GM18870 (cell line): ENCODE data around the gene TRIM41.
"Not testable (repeated sequence)": the region's sequence is repeated elsewhere in the genome, so short reads cannot be mapped to it uniquely, and the experiment has no call there.

Experiments used
- ATAC-seq: cut with Tn5 transposase; IDR thresholded peaks from one replicate; pipeline ENCODE4 v1.9.1; 2021; ENCODE audit warnings: moderate library complexity; ENCODE audit not compliant: unreplicated experiment

The TRIM41 gene

GRCh38 chr5:181246276-181247049, 23.4 kb downstream of the TRIM41 start:
- no peak for ATAC-seq

GRCh38 chr5:181248277-181248676, 25.2 kb downstream of the TRIM41 start:
- no peak for ATAC-seq

- no peak for ATAC-seq
These were observed 32.2 kb downstream of the TRIM41 start for GRCh38 chr5:181255276-181255675.

GRCh38 chr5:181255836-181256578, 32.9 kb downstream of the TRIM41 start:
- ATAC-seq = no peak

- ATAC-seq = no peak
These were observed 35.5 kb downstream of the TRIM41 start for GRCh38 chr5:181258576-181258975.

GRCh38 chr5:181259283-181259682, 36.2 kb downstream of the TRIM41 start:
- ATAC-seq = no peak

GRCh38 chr5:181259974-181260719, 37.1 kb downstream of the TRIM41 start:
- no peak for ATAC-seq

- peak; percentile 58 for ATAC-seq
These were observed 37.7 kb downstream of the TRIM41 start, which contains the start of gene TRIM52 for GRCh38 chr5:181260720-181261319. Gene TRIM52, minus strand, starts transcription at chr5:181261143. Its CDS starts 330 bp downstream, at chr5:181260813.

- peak; percentile 45 for ATAC-seq
These were observed 38.4 kb downstream of the TRIM41 start for GRCh38 chr5:181261320-181262049.

- no peak for ATAC-seq
These were observed 40.6 kb downstream of the TRIM41 start for GRCh38 chr5:181263633-181264032.

- no peak for ATAC-seq
These were observed 42.1 kb downstream of the TRIM41 start for GRCh38 chr5:181265092-181265671.

- not testable (repeated sequence) for ATAC-seq
These were observed 44.3 kb downstream of the TRIM41 start for GRCh38 chr5:181267291-181267904.

GRCh38 chr5:181267907-181268306, 44.8 kb downstream of the TRIM41 start:
- not testable (repeated sequence) for ATAC-seq

GRCh38 chr5:181271081-181271480, 48.0 kb downstream of the TRIM41 start:
- ATAC-seq = no peak

- not testable (repeated sequence) for ATAC-seq
These were observed 50.3 kb downstream of the TRIM41 start for GRCh38 chr5:181273433-181273744.

GRCh38 chr5:181280251-181280762, 57.2 kb downstream of the TRIM41 start:
- ATAC-seq = no peak

- ATAC-seq = no peak
These were observed 58.2 kb downstream of the TRIM41 start for GRCh38 chr5:181281077-181281983.

GRCh38 chr5:181281984-181282316, 58.9 kb downstream of the TRIM41 start:
- ATAC-seq = no peak

GRCh38 chr5:181282415-181282814, 59.3 kb downstream of the TRIM41 start:
- ATAC-seq = not testable (repeated sequence)
